GM19239 (cell line): ENCODE results near the gene BAG1.

Experiments
- DNase-seq: peaks from one replicate; pipeline ENCODE4 v3.0.0; 2011; ENCODE audit warnings: low spot score; ENCODE audit not compliant: insufficient read length
- FAIRE-seq: peaks from 2 replicates; lab custom pipeline; 2011; peaks lifted over from hg19 to GRCh38; lab: Jason Lieb, UNC

The BAG1 gene

DNA sequence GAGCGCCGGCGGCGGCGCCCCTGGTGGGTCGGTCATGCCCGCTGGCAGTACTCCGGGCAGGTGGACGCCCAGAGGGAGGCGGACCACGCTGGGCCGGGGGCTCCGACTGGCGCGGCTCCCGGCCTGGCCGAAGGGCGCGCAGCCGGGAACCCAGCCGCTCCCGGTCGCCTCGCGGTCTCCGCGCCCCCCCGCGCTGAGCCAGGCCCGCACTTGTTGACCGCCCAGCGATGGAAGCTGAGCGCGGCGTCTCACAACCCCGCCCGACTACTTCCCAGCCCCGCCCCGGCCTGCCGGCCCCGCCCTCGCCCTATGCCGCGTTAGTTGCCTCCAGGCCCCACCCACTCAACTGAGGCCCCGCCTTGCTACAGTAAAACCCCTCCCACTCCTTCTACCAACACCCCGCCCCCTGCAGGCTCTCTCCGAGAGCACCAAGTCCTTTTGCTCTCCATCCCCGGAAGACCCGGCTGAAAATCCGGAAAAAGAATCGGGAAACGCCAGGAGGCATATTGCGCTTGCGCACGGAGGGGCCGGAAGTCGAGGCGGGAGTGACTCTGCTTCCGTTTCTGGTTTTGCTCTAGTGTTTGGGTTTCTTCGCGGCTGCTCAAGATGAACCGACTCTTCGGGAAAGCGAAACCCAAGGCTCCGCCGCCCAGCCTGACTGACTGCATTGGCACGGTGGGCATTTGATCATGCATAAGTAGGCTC, at the start of gene BAG1, which contains the start of gene CHMP5:
TSS of gene BAG1 (minus strand) at position 236 of the 705 bp plus-strand sequence.
TSS of gene CHMP5 (plus strand) at position 577 of the 705 bp plus-strand sequence. CDS start at position 607, 30 bp downstream.
- DNase-seq: peak; percentile 87
- peak; percentile 99 for FAIRE-seq

GRCh38 chr9:33311953-33312352, 47.4 kb upstream of the BAG1 start:
- FAIRE-seq (no peak), DNase-seq (no peak)

DNA sequence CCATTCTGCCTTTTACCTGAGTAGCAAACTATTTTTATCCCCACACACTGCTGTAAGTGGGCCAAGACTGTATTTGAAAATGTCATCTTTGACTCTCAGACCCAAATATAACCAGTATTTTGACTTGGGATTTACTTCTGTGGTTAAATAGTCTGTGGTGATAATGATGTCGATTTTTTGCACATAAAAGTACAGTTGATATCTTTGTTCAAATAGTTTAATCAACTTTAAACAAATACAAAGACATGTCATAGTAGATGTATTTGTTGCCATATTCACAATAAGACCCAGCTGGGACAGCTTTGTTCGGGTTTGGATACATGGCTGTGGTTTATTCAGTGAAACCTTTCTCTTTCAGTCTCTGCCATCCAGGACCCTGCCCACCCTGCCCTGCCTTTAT, 46.2 kb upstream of the BAG1 start:
- DNase-seq (no peak), FAIRE-seq (no peak)

- no peak for DNase-seq
These were observed 45.4 kb upstream of the BAG1 start for GRCh38 chr9:33309903-33310302.

GRCh38 chr9:33307067-33307466, 42.6 kb upstream of the BAG1 start:
- FAIRE-seq: no peak
- DNase-seq: no peak

More at GRCh38 chr9:33309903-33310302, 45.4 kb upstream of the BAG1 start:
- FAIRE-seq: no peak

DNA sequence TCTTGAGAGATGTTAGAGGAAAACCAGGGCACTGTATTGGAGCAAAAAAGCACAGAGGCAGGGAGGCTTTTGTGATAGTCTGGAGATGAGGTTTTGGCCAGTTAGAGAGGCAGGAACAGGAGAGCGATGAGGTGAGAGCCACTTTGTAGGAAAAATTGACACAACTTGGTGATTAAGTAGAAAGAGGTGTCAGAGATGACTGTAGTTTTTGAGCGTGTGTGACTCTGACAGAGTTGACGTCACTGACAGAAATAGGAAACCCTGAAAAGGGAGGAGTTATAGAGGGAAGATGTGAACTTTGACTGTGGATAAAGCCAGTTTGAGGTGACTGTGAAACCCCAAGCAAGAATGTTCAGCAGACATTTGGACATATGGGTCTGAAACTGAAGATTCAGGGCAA, 41.5 kb upstream of the BAG1 start:
- no peak for DNase-seq
- FAIRE-seq: no peak

GRCh38 chr9:33304362-33304761, 39.9 kb upstream of the BAG1 start:
- FAIRE-seq (no peak), DNase-seq (no peak)

DNA sequence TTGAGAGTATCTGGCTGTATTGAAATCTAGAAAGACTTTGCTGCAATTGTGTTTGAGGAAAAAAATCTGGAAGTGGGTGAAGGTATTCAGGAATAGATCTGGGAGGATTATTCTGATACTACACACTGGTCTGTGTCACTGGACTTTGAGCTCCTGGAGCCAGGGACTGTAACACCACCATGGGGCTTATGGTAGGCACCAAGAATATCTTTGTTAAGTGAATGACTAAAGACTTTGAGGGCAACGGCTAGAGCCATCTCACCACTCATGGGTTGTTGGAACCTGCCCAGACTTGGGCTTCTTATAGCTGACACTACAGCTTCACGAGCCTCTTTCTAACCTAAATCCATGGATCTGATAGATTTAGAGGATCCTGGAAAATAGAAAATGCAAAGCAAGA, 36.0 kb upstream of the BAG1 start:
- FAIRE-seq (no peak), DNase-seq (no peak)

- FAIRE-seq (peak; percentile 97), DNase-seq (peak; percentile 24)
These were observed 32.9 kb upstream of the BAG1 start for GRCh38 chr9:33297432-33297831.

GRCh38 chr9:33295571-33295970, 31.1 kb upstream of the BAG1 start:
- no peak for DNase-seq
- FAIRE-seq: peak; percentile 89

DNA sequence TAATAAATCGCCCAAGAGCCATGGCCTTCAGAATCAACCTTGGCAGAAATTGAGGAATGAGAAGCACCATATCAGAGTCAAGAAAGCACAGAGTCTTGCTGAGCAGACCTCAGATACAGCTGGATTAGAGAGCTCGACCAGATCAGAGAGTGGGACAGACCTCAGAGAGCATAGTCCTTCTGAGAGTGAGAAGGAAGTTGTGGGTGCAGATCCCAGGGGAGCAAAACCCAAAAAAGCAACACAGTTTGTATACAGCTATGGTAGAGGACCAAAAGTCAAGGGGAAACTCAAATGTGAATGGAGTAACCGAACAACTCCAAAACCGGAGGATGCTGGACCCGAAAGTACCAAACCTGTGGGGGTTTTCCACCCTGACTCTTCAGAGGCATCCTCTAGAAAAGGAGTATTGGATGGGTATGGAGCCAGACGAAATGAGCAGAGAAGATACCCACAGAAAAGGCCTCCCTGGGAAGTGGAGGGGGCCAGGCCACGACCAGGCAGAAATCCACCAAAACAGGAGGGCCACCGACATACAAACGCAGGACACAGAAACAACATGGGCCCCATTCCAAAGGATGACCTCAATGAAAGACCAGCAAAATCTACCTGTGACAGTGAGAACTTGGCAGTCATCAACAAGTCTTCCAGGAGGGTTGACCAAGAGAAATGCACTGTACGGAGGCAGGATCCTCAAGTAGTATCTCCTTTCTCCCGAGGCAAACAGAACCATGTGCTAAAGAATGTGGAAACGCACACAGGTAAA, 30.3 kb upstream of the BAG1 start:
- FAIRE-seq (peak; percentile 59), DNase-seq (no peak)

DNA sequence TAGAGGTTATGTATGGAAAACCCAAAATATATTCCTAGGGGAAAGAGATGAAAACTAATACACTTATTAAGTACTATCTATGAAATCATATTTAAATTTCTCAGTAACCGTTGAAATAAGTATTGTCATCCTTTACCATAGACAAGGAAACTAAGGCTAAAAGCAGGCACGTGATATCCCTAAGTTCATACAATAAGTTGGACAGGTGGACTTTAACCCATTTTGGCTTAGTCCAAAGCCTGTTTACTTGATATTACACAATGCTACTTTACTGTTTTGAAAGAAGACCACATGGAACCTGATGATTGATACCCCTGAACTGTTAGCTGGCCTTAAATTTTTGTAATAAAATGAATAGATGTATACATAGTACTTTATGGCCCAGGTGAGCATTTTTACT, 29.3 kb upstream of the BAG1 start:
- FAIRE-seq (no peak), DNase-seq (no peak)

- FAIRE-seq (no peak), DNase-seq (no peak)
These were observed 27.4 kb upstream of the BAG1 start for GRCh38 chr9:33291901-33292300.

GRCh38 chr9:33291031-33291397, 26.5 kb upstream of the BAG1 start:
- FAIRE-seq: no peak
- DNase-seq: no peak

- peak; percentile 71 for DNase-seq
- FAIRE-seq: peak; percentile 98
These were observed 25.9 kb upstream of the BAG1 start, which contains the start of gene NFX1 for GRCh38 chr9:33290247-33291030. Gene NFX1 (plus strand): TSS chr9:33290516. CDS start chr9:33290573, 57 bp downstream.

GRCh38 chr9:33289936-33290246, 25.4 kb upstream of the BAG1 start:
- FAIRE-seq: no peak
- DNase-seq: no peak

- FAIRE-seq (peak; percentile 58), DNase-seq (no peak)
These were observed 25.0 kb upstream of the BAG1 start for GRCh38 chr9:33289496-33289895.

GRCh38 chr9:33288828-33289483, 24.4 kb upstream of the BAG1 start:
- no peak for DNase-seq
- no peak for FAIRE-seq

- DNase-seq (no peak), FAIRE-seq (no peak)
These were observed 23.7 kb upstream of the BAG1 start for GRCh38 chr9:33288235-33288634.

GRCh38 chr9:33287087-33287490, 22.6 kb upstream of the BAG1 start:
- no peak for DNase-seq
- peak; percentile 88 for FAIRE-seq
